ENCODE measurements around the gene SLC22A31. TPM values are rescaled to one million over a fixed set of nuclear protein-coding genes. Genes with fewer than 3 reads are reported as not detected.

Gene SLC22A31
- total and polyA plus RNA-seq, 9 of the 15 experiments (the other 6 are each of a cell fraction or from before 2014, with no cell fraction given) = 0.29 to 2.2 (median 0.47) TPM; not detected in 3

- ChIA-PET POLR2A (no interaction called here), CTCF (ENCODE audit: low intra/inter-chr PET ratio) (no interaction called here)
- H3K79me2 ChIP-seq (ENCODE audit: control insufficient read depth, insufficient read depth, low read length) = peaks cover 10% of the 10 kb centered on the region; the same call in 2 of the 3 replicates
- WGBS (ENCODE audit: insufficient coverage, low coverage, missing lambda C conversion rate) = 95% methylated on average over 10 of the region's 10 CpGs
- in situ Hi-C loops (cut with MboI) = no loop called here
- no TSS peak for BruUV-seq (replicated peaks)
- TF ChIP-seq, protein P1, sequence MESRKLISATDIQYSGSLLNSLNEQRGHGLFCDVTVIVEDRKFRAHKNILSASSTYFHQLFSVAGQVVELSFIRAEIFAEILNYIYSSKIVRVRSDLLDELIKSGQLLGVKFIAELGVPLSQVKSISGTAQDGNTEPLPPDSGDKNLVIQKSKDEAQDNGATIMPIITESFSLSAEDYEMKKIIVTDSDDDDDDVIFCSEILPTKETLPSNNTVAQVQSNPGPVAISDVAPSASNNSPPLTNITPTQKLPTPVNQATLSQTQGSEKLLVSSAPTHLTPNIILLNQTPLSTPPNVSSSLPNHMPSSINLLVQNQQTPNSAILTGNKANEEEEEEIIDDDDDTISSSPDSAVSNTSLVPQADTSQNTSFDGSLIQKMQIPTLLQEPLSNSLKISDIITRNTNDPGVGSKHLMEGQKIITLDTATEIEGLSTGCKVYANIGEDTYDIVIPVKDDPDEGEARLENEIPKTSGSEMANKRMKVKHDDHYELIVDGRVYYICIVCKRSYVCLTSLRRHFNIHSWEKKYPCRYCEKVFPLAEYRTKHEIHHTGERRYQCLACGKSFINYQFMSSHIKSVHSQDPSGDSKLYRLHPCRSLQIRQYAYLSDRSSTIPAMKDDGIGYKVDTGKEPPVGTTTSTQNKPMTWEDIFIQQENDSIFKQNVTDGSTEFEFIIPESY (CRISPR knock-in tag; IDR thresholded peaks at IDR 0.05) = peak; percentile 94
- TF ChIP-seq HMGN3 (IDR thresholded peaks at IDR 0.05; ENCODE audit: borderline replicate concordance, extremely low read depth, insufficient read length, low read depth, low read length) = no peak
- peaks cover 37% of the 10 kb centered on the region for H3K9me3 ChIP-seq (replicated peaks; ENCODE audit: control insufficient read depth, insufficient read depth, low read depth, low read length)
- ATAC-seq = no peak
- H4K20me1 ChIP-seq (replicated peaks; ENCODE audit: control insufficient read depth, insufficient read depth, low read length) = no peaks in the 10 kb centered on the region
- H3K9me1 ChIP-seq (ENCODE audit: control insufficient read depth, insufficient read depth, low read length) = no peaks in the 10 kb centered on the region
- no peak overlapping the region for H3K27ac ChIP-seq (ENCODE audit: extremely low read depth, low read depth, low read length)
- no peaks in the 10 kb centered on the region for H3K27me3 ChIP-seq (ENCODE audit: control insufficient read depth in 2 of 2, insufficient read depth in 2 of 2, low read length in 2 of 2)
- intact Hi-C loops (cut with micrococcal nuclease) = no loop called here
- no peak overlapping the region for H3K4me3 ChIP-seq
- no peak overlapping the region for H2AFZ ChIP-seq (ENCODE audit: low read depth, low read length)
- H3K36me3 ChIP-seq (ENCODE audit: control insufficient read depth, insufficient read depth, low read length) = peaks cover 86% of the 10 kb centered on the region
- H3K4me2 ChIP-seq (ENCODE audit: insufficient read depth, low read length) = no peak overlapping the region
- peaks cover 2 to 5% of the 10 kb centered on the region in 2 experiments; a peak in 3 of 5 replicates for H3K4me1 ChIP-seq (replicated peaks in 1 of 2; ENCODE audit: control insufficient read depth in 2 of 2, insufficient read depth in 2 of 2, low read length in 2 of 2)
- no peak for DNase-seq (ENCODE audit: extremely low read depth in 1 of 4, low spot score in 3 of 4)
- no peak overlapping the region for H3K9ac ChIP-seq (ENCODE audit: insufficient read depth in 1 of 2, low read depth in 2 of 2, low read length in 2 of 2)
- no peak for FAIRE-seq
These were observed 24.3 kb upstream of the SLC22A31 start for GRCh38 chr16:89224665-89225064.

DNA sequence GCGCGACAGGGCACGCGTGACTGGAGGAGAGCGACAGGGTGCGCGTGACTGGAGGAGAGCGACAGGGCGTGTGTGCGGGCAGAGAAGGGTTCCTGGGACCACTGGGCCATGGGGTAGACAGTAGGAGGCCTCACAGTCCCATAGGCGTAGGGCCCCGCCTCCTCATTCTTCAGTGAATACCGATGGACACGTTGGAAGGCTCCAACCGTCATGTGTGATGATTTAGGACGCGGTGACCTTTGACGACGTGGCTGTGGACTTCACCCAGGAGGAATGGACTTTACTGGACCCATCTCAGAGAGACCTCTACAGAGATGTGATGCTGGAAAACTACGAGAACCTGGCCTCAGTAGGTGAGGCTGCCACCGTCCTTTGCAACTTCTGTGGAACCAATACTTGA lies 22.6 kb upstream of the SLC22A31 start:
- CTCF ChIA-PET (ENCODE audit: low intra/inter-chr PET ratio) = interaction anchor here (0.6 kb wide), 1 partner anchor 267 kb away, joined by 3 read pairs; no protein-coding TSS in a partner anchor
- ATAC-seq (no peak), DNase-seq (ENCODE audit: extremely low read depth in 1 of 4, low spot score in 3 of 4) (no peak), FAIRE-seq (no peak)
- WGBS (ENCODE audit: insufficient coverage, low coverage, missing lambda C conversion rate) = 97% methylated on average over 21 of the region's 21 CpGs
- Histone ChIP-seq H3K36me3 (ENCODE audit: control insufficient read depth, insufficient read depth, low read length) (peaks cover 73% of the 10 kb centered on the region), H3K27me3 (ENCODE audit: control insufficient read depth in 2 of 2, insufficient read depth in 2 of 2, low read length in 2 of 2) (no peaks in the 10 kb centered on the region), H2AFZ (ENCODE audit: low read depth, low read length) (no peak overlapping the region), H3K9me1 (ENCODE audit: control insufficient read depth, insufficient read depth, low read length) (no peaks in the 10 kb centered on the region), H3K4me1 (replicated peaks in 1 of 2; ENCODE audit: control insufficient read depth in 2 of 2, insufficient read depth in 2 of 2, low read length in 2 of 2) (peaks cover 13 to 14% of the 10 kb centered on the region in 2 experiments; a peak in 4 of 5 replicates), H3K9me3 (replicated peaks; ENCODE audit: control insufficient read depth, insufficient read depth, low read depth, low read length) (peaks cover 24% of the 10 kb centered on the region), H3K4me2 (ENCODE audit: insufficient read depth, low read length) (no peak overlapping the region), H4K20me1 (replicated peaks; ENCODE audit: control insufficient read depth, insufficient read depth, low read length) (no peaks in the 10 kb centered on the region), H3K4me3 (no peak overlapping the region), H3K79me2 (ENCODE audit: control insufficient read depth, insufficient read depth, low read length) (peaks cover 22% of the 10 kb centered on the region), H3K9ac (ENCODE audit: insufficient read depth in 1 of 2, low read depth in 2 of 2, low read length in 2 of 2) (no peak overlapping the region), H3K27ac (ENCODE audit: extremely low read depth, low read depth, low read length) (no peak overlapping the region)
- BruUV-seq (replicated peaks) = no TSS peak
- POLR2A ChIA-PET = no interaction called here
- intact Hi-C loops (cut with micrococcal nuclease) = no loop called here
- in situ Hi-C loops (cut with MboI) = no loop called here
- TF ChIP-seq PBX2 (CRISPR knock-in tag; IDR thresholded peaks at IDR 0.05; ENCODE audit: low read depth) (no peak), PBX2 (tag; conservative IDR thresholded peaks at IDR 0.05; ENCODE audit: low read depth) (no peak), ZNF184 (CRISPR knock-in tag; IDR thresholded peaks at IDR 0.05) (no peak), CSDE1 (IDR thresholded peaks at IDR 0.05) (no peak)
- TF ChIP-seq, protein P2, sequence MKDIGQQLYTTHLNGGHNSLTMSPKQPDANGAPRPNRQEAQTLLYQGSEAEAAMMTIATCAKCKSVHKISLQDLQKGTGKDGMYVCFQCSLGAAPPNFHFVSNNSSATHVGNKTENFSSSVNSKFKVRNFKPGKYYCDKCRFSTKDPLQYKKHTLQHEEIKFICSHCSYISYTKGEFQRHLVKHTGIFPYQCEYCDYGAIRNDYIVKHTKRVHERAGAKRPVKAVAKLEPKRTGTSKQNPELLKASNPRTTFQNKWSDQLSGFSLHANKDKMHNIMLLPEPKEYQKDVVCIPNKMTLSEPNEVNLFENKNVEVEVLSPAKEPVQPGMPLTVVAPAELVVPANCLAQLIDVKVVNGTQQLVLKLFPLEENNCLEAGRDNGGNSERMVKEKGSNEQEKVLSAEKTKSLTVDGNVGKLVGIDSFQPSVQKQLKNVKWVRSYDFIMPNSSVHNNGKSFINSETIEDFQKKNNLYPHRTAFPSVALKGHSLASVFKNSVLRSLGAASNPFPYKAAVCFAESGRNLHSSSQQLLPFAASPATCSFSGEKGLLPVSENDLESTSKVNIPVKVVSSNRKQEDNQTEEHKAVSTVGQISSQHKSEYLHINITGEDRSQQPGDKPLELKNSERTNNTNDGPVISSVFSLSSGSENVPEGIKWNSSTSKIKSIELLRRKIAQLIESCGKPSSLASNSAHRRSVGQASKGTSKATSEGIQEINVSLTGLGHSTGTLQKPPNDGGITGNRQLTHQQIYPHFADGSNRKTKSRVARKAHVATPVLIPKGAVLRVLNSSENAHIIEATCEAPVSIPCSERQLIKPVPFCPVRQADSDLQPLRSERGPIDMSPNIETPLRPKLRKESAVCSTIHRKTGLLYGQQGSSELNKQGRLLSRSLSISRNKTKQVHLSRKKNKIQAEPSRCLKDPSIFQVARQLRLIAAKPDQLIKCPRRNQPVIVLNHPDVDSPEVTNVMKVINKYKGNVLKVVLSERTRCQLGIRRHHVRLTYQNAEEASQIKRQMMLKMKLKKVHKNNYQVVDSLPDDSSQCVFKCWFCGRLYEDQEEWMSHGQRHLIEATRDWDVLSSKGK (CRISPR knock-in tag; IDR thresholded peaks at IDR 0.05) = no peak
